RWPE2 (cell line): ENCODE results near the gene KIF25.

Source experiments
- ATAC-seq: fragments of 200-7000 bp; cut with Tn5 transposase; 3 replicates; pipeline ENCODE4 v1.9.1; 2021; ENCODE audit warnings: low read depth
- DNase-seq: peaks from one replicate; pipeline ENCODE4 v3.0.0-alpha.2; 2020; ENCODE audit warnings: low spot score
- H3K27ac ChIP-seq: fragments of 450-650 bp; 2 replicates; pipeline ENCODE4 v1.5.1; 2017; ENCODE audit warnings: mild to moderate bottlenecking; ENCODE audit not compliant: poor library complexity, severe bottlenecking
- H3K27me3 ChIP-seq: fragments of 250-450 bp; sonication (Bioruptor Pico); 2 replicates; pipeline ENCODE4 v1.5.1; 2021; ENCODE audit warnings: mild to moderate bottlenecking, moderate library complexity; ENCODE audit not compliant: insufficient read depth, poor library complexity, severe bottlenecking
- H3K36me3 ChIP-seq: fragments of 250-450 bp; sonication (Bioruptor Pico); 2 replicates; pipeline ENCODE4 v1.5.1; 2020; ENCODE audit warnings: low read depth, mild to moderate bottlenecking, moderate library complexity
- H3K4me1 ChIP-seq: fragments of 250-450 bp; sonication (Bioruptor Pico); 2 replicates; pipeline ENCODE4 v1.5.1; 2021; ENCODE audit warnings: mild to moderate bottlenecking, moderate library complexity; ENCODE audit not compliant: insufficient read depth, poor library complexity, severe bottlenecking
- H3K4me3 ChIP-seq: fragments of 250-450 bp; sonication (Bioruptor Pico); 2 replicates; pipeline ENCODE4 v1.5.1; 2021; ENCODE audit warnings: mild to moderate bottlenecking, moderate library complexity; ENCODE audit not compliant: severe bottlenecking
- H3K9me3 ChIP-seq: fragments of 250-450 bp; sonication (Bioruptor Pico); 2 replicates; pipeline ENCODE4 v1.5.1; 2021; ENCODE audit warnings: mild to moderate bottlenecking, moderate library complexity; ENCODE audit not compliant: severe bottlenecking
- CTCF ChIP-seq: fragments of 450-650 bp; IDR thresholded peaks from one replicate; pipeline ENCODE4 v1.5.1; 2017; ENCODE audit warnings: mild to moderate bottlenecking, moderate library complexity; ENCODE audit not compliant: poor library complexity, severe bottlenecking

KIF25 gene

GRCh38 chr6:168039849-168040248 is 42.4 kb downstream of the KIF25 start:
- Histone ChIP-seq H3K27me3 (no peaks in the 10 kb centered on the region), H3K4me3 (no peak overlapping the region), H3K36me3 (no peaks in the 10 kb centered on the region), H3K4me1 (peaks cover 8% of the 10 kb centered on the region), H3K9me3 (peaks cover 4% of the 10 kb centered on the region), H3K27ac (no peak overlapping the region)
- DNase-seq (no peak), ATAC-seq (no peak)
- TF ChIP-seq CTCF, result no peak

GRCh38 chr6:168040856-168041496 is 43.5 kb downstream of the KIF25 start:
- DNase-seq, result no peak
- H3K4me1 ChIP-seq, result peaks cover 7% of the 10 kb centered on the region

GRCh38 chr6:168041928-168042327 is 44.5 kb downstream of the KIF25 start:
- DNase-seq (peak; percentile 47), ATAC-seq (no peak)
- no peak for TF ChIP-seq CTCF
- Histone ChIP-seq H3K27me3 (no peaks in the 10 kb centered on the region), H3K9me3 (peaks cover 4% of the 10 kb centered on the region), H3K4me1 (no peaks in the 10 kb centered on the region), H3K36me3 (no peaks in the 10 kb centered on the region), H3K4me3 (no peak overlapping the region), H3K27ac (no peak overlapping the region)

More at GRCh38 chr6:168040856-168041496, 43.5 kb downstream of the KIF25 start:
- Histone ChIP-seq H3K27ac (no peak overlapping the region), H3K4me3 (no peak overlapping the region), H3K9me3 (peaks cover 4% of the 10 kb centered on the region), H3K27me3 (no peaks in the 10 kb centered on the region), H3K36me3 (no peaks in the 10 kb centered on the region)
- no peak for ATAC-seq
- TF ChIP-seq CTCF, result no peak

GRCh38 chr6:168042426-168043192 is 45.1 kb downstream of the KIF25 start:
- no peak overlapping the region for H3K4me3 ChIP-seq
- no peak for ATAC-seq
- H3K27ac ChIP-seq, result no peak overlapping the region
- no peaks in the 10 kb centered on the region for H3K27me3 ChIP-seq
- peaks cover 4% of the 10 kb centered on the region for H3K9me3 ChIP-seq
- no peaks in the 10 kb centered on the region for H3K36me3 ChIP-seq
- H3K4me1 ChIP-seq, result no peaks in the 10 kb centered on the region
- no peak for TF ChIP-seq CTCF
- peak; percentile 51 for DNase-seq
